Psoas muscle (tissue), 7 donors: ENCODE results near the gene KRABD2.

Experiments
- ATAC-seq, 4 donors: fragments of 200-7000 bp; cut with Tn5 transposase; one replicate each; pipeline ENCODE4 v1.9.1; 2020; ENCODE audit warnings: moderate library complexity in 3 of 4, mild to moderate bottlenecking in 2 of 4
- DNase-seq, 2 donors: peaks; one replicate each; pipeline ENCODE4 v3.0.0-alpha.2; 2020
- H3K27ac ChIP-seq: fragments of 200-600 bp; one replicate; pipeline ENCODE4 v1.8.0; 2022
- H3K27me3 ChIP-seq, 3 donors: fragments of 200-600 bp in 1 of 3; one replicate each; pipeline versions ENCODE4 v1.6.1 to v1.8.0; 2013 to 2022; ENCODE audit warnings: low read length in 2 of 3, mild to moderate bottlenecking in 2 of 3, moderate library complexity in 1 of 3; ENCODE audit not compliant: insufficient read depth in 3 of 3
- H3K36me3 ChIP-seq, 2 donors: fragments of 200-600 bp in 1 of 2; one replicate each; pipeline versions ENCODE4 v1.6.1 to v1.8.0; 2013 to 2022; ENCODE audit warnings: low read depth in 1 of 2, mild to moderate bottlenecking in 1 of 2, moderate library complexity in 1 of 2; ENCODE audit not compliant: insufficient read depth in 1 of 2
- H3K4me1 ChIP-seq: fragments of 200-600 bp; one replicate; pipeline ENCODE4 v1.8.0; 2022
- H3K4me3 ChIP-seq: fragments of 200-600 bp; one replicate; pipeline ENCODE4 v1.8.0; 2022; ENCODE audit warnings: mild to moderate bottlenecking
- H3K9me3 ChIP-seq: fragments of 200-600 bp; one replicate; pipeline ENCODE4 v1.8.0; 2022
- CTCF ChIP-seq: fragments of 200-600 bp; IDR thresholded peaks from one replicate; pipeline ENCODE4 v1.8.0; 2022; ENCODE audit warnings: antibody characterized with exemption
- WGBS, 3 donors: extraction: QIAGEN DNeasy Blood & Tissue Kit; methylation state at CpG; one replicate each; pipeline versions ENCODE4 v1.1.6 to v1.1.7; 2013; 5-methylcytosine and 5-hydroxymethylcytosine counted together
- intact Hi-C, 2 donors: fragments of 100-400 bp; cut with DNase I; formaldehyde crosslinking; loops; one replicate each; pipeline versions ENCODE4 v1.11.0 to v1.14.2; 2022
- donor health status: healthy with polysubstance abuse.
- donor health status: DM: no; HTN: no; CAD: no; lungs with moderate emphysema.
- donor health status: Bipolar disorder and iron deficiency.
- donor health status: healthy.
- donor health status: DM: yes; HTN: yes; CAD: no.
- donor health status: DM: no; HTN: no; CAD: no.
- donor health status: DM: yes; HTN: yes; CAD: no.

Gene KRABD2

GRCh38 chr17:8387914-8388651 is 11.6 kb upstream of the KRABD2 start:
- intact Hi-C loops = no loop called here
- DNase-seq (no peak), ATAC-seq (no peak)
- Histone ChIP-seq H3K4me1 (no peaks in the 10 kb centered on the region), H3K27ac (no peak overlapping the region), H3K9me3 (no peaks in the 10 kb centered on the region), H3K4me3 (no peak overlapping the region), H3K36me3 (no peaks in the 10 kb centered on the region), H3K27me3 (peaks cover 0 to 8% (median 6%) of the 10 kb centered on the region in 3 donors)
- WGBS, 3 donors = 83 to 87% (median 84%) methylated on average over 7 of the region's 7 CpGs
- TF ChIP-seq CTCF = no peak

GRCh38 chr17:8386841-8387240 is 10.3 kb upstream of the KRABD2 start:
- Histone ChIP-seq H3K27me3 (peaks cover 0 to under 1% (median 0%) of the 10 kb centered on the region in 3 donors), H3K4me3 (no peak overlapping the region), H3K4me1 (peaks cover 4% of the 10 kb centered on the region), H3K27ac (no peak overlapping the region), H3K9me3 (no peaks in the 10 kb centered on the region), H3K36me3 (peaks cover 2 to 3% of the 10 kb centered on the region in 2 donors)
- ATAC-seq = no peak
- intact Hi-C loops = no loop called here
- no peak for TF ChIP-seq CTCF
- 77 to 84% (median 78%) methylated on average over 6 of the region's 6 CpGs for WGBS, 3 donors
- DNase-seq = no peak

- Histone ChIP-seq H3K4me1 (peaks cover 18% of the 10 kb centered on the region), H3K4me3 (no peak overlapping the region), H3K36me3 (peaks cover 11 to 21% of the 10 kb centered on the region in 2 donors), H3K27ac (no peak overlapping the region), H3K27me3 (no peaks in the 10 kb centered on the region), H3K9me3 (no peaks in the 10 kb centered on the region)
- 77 to 79% (median 78%) methylated on average over 12 of the region's 12 CpGs for WGBS, 3 donors
- TF ChIP-seq CTCF = no peak
- no peak for ATAC-seq
- no peak for DNase-seq
- intact Hi-C loops = no loop called here
These were observed 8.4 kb upstream of the KRABD2 start for GRCh38 chr17:8384801-8385378.

- DNase-seq (peak; percentile 95 to 97), ATAC-seq (peak; percentile 92 to 93 (median 93))
- Histone ChIP-seq H3K36me3 (peaks cover 16 to 37% of the 10 kb centered on the region in 2 donors), H3K27me3 (no peaks in the 10 kb centered on the region), H3K9me3 (no peaks in the 10 kb centered on the region), H3K4me3 (peak within 1 kb of the TSS; percentile 71), H3K27ac (peak within 1 kb of the TSS; percentile 79), H3K4me1 (peaks cover 18% of the 10 kb centered on the region)
- 0 to 1% (median 0%) methylated on average over 39 to 55 of the region's 55 CpGs for WGBS, 3 donors
- TF ChIP-seq CTCF = peak; percentile 99
- intact Hi-C loops = no loop called here
These were observed 6.8 kb upstream of the KRABD2 start, which contains the start of gene RPL26 for GRCh38 chr17:8383143-8383822. RPL26 (minus strand) TSS chr17:8383193; CDS start chr17:8382310, 883 bp downstream.
